Loucy (cell line): ENCODE data around the gene STRADB.

Experiments used
- EZH2phosphoT487 ChIP-seq: fragments of 200-600 bp; IDR thresholded peaks from 2 replicates; pipeline ENCODE4 v1.6.1; 2018; ENCODE audit warnings: antibody characterized with exemption, mild to moderate bottlenecking, moderate library complexity, borderline replicate concordance
- TF ChIP-seq, protein P1 (sequence below): fragments of 200-600 bp; sonication (generic); conservative IDR thresholded peaks from 2 replicates; pipeline ENCODE4 v1.5.1; 2014; ENCODE audit warnings: mild to moderate bottlenecking, antibody characterized with exemption, low read length

DNA sequence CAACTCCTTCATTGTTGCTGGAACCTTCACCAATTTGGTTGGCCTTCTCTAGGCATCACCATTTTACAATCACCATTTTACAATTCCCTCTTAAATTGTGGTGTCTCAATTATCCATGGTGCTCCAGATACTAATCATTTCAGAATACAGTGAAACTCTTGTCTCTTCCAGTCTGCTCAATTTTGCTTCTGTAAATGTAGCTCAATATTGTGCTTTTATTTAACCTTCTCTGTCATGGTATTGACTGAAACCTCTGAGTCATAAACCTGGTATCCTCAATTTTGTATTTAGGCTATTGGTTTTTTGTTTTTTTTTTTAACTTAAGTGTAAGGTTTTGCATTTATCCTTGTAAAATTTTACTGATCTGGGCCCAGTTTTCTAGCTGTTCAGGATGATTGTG is 16.1 kb downstream of the STRADB start:
- TF ChIP-seq, protein P1, sequence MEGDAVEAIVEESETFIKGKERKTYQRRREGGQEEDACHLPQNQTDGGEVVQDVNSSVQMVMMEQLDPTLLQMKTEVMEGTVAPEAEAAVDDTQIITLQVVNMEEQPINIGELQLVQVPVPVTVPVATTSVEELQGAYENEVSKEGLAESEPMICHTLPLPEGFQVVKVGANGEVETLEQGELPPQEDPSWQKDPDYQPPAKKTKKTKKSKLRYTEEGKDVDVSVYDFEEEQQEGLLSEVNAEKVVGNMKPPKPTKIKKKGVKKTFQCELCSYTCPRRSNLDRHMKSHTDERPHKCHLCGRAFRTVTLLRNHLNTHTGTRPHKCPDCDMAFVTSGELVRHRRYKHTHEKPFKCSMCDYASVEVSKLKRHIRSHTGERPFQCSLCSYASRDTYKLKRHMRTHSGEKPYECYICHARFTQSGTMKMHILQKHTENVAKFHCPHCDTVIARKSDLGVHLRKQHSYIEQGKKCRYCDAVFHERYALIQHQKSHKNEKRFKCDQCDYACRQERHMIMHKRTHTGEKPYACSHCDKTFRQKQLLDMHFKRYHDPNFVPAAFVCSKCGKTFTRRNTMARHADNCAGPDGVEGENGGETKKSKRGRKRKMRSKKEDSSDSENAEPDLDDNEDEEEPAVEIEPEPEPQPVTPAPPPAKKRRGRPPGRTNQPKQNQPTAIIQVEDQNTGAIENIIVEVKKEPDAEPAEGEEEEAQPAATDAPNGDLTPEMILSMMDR = no peak
- no peak for TF ChIP-seq EZH2phosphoT487
